ENCODE data around the gene SBF2.

The SBF2 gene

GRCh38 chr11:9784602-9785315 is 509.3 kb downstream of the SBF2 start:
- H3K4me3 ChIP-seq (ENCODE audit: low read depth in 1 of 2, low read length in 1 of 2) = no peak overlapping the region

GRCh38 chr11:9783986-9784385 is 510.0 kb downstream of the SBF2 start:
- TF ChIP-seq CTCF (IDR thresholded peaks at IDR 0.05) = no peak
- Histone ChIP-seq H3K9me3 (no peaks in the 10 kb centered on the region), H3K4me1 (ENCODE audit: control insufficient read depth in 1 of 2, insufficient read depth in 1 of 2, low read depth in 1 of 2, low read length in 1 of 2) (no peaks in the 10 kb centered on the region), H3K36me3 (peaks cover 84% of the 10 kb centered on the region), H3K27ac (no peak overlapping the region), H3K4me3 (ENCODE audit: low read depth in 1 of 2, low read length in 1 of 2) (no peak overlapping the region), H3K27me3 (no peaks in the 10 kb centered on the region)

More at GRCh38 chr11:9784602-9785315, 509.3 kb downstream of the SBF2 start:
- no peak overlapping the region for H3K27ac ChIP-seq
- no peaks in the 10 kb centered on the region for H3K4me1 ChIP-seq (ENCODE audit: control insufficient read depth in 1 of 2, insufficient read depth in 1 of 2, low read depth in 1 of 2, low read length in 1 of 2)
- H3K9me3 ChIP-seq = no peaks in the 10 kb centered on the region
- peaks cover 84% of the 10 kb centered on the region for H3K36me3 ChIP-seq
- TF ChIP-seq CTCF (IDR thresholded peaks at IDR 0.05) = no peak
- H3K27me3 ChIP-seq = no peaks in the 10 kb centered on the region

GRCh38 chr11:9780929-9781328 is 513.1 kb downstream of the SBF2 start:
- Histone ChIP-seq H3K27me3 (no peaks in the 10 kb centered on the region), H3K4me1 (ENCODE audit: control insufficient read depth in 1 of 2, insufficient read depth in 1 of 2, low read depth in 1 of 2, low read length in 1 of 2) (no peaks in the 10 kb centered on the region), H3K27ac (no peak overlapping the region), H3K4me3 (ENCODE audit: low read depth in 1 of 2, low read length in 1 of 2) (no peak overlapping the region), H3K36me3 (peaks cover 58% of the 10 kb centered on the region), H3K9me3 (no peaks in the 10 kb centered on the region)
- no peak for TF ChIP-seq CTCF (IDR thresholded peaks at IDR 0.05)

GRCh38 chr11:9777525-9777924 is 516.5 kb downstream of the SBF2 start:
- TF ChIP-seq CTCF (IDR thresholded peaks at IDR 0.05) = no peak

GRCh38 chr11:9777066-9777465 is 517.0 kb downstream of the SBF2 start:
- no peak overlapping the region for H3K27ac ChIP-seq
- no peaks in the 10 kb centered on the region for H3K4me1 ChIP-seq (ENCODE audit: control insufficient read depth in 1 of 2, insufficient read depth in 1 of 2, low read depth in 1 of 2, low read length in 1 of 2)
- H3K36me3 ChIP-seq = peaks cover 30% of the 10 kb centered on the region
- H3K9me3 ChIP-seq = no peaks in the 10 kb centered on the region
- H3K27me3 ChIP-seq = no peaks in the 10 kb centered on the region
- no peak overlapping the region for H3K4me3 ChIP-seq (ENCODE audit: low read depth in 1 of 2, low read length in 1 of 2)
- no peak for TF ChIP-seq CTCF (IDR thresholded peaks at IDR 0.05)

More at GRCh38 chr11:9777525-9777924, 516.5 kb downstream of the SBF2 start:
- Histone ChIP-seq H3K9me3 (no peaks in the 10 kb centered on the region), H3K27ac (no peak overlapping the region), H3K36me3 (peaks cover 30% of the 10 kb centered on the region), H3K4me3 (ENCODE audit: low read depth in 1 of 2, low read length in 1 of 2) (no peak overlapping the region), H3K4me1 (ENCODE audit: control insufficient read depth in 1 of 2, insufficient read depth in 1 of 2, low read depth in 1 of 2, low read length in 1 of 2) (no peaks in the 10 kb centered on the region), H3K27me3 (no peaks in the 10 kb centered on the region)
